Measurements from ENCODE around the gene ZNF107.

ZNF107 gene

GRCh38 chr7:64642046-64642445 lies 23.9 kb upstream of the ZNF107 start:
- H3K9me3 ChIP-seq (ENCODE audit: low read length): no peaks in the 10 kb centered on the region
- H3K27ac ChIP-seq (ENCODE audit: low read depth, low read length, poor library complexity, severe bottlenecking): no peak overlapping the region
- no peaks in the 10 kb centered on the region for H3F3A ChIP-seq (ENCODE audit: insufficient read depth, low read length)
- TF ChIP-seq CTCF (IDR thresholded peaks at IDR 0.05; ENCODE audit: low read length): no peak
- TF ChIP-seq EZH2 (IDR thresholded peaks at IDR 0.05; ENCODE audit: borderline replicate concordance, low read length): no peak
- no peaks in the 10 kb centered on the region for H3K4me1 ChIP-seq (ENCODE audit: insufficient read depth, low read length, severe bottlenecking)
- H3K36me3 ChIP-seq (ENCODE audit: insufficient read depth, low read length): no peaks in the 10 kb centered on the region
- H3K79me2 ChIP-seq (ENCODE audit: insufficient read depth, low read length): no peaks in the 10 kb centered on the region
- H4K20me1 ChIP-seq (ENCODE audit: insufficient read depth, low read length): no peaks in the 10 kb centered on the region
- H3K9me2 ChIP-seq (ENCODE audit: low read depth, low read length): no peaks in the 10 kb centered on the region
- H3K27me3 ChIP-seq (ENCODE audit: insufficient read depth, low read length): no peaks in the 10 kb centered on the region
- H3K4me3 ChIP-seq (ENCODE audit: low read depth, low read length, poor library complexity, severe bottlenecking): no peak overlapping the region
- H2AFZ ChIP-seq (ENCODE audit: low read length): no peak overlapping the region
- no peak overlapping the region for H3K4me2 ChIP-seq (ENCODE audit: low read length)
- H3K9ac ChIP-seq (ENCODE audit: low read length): no peak overlapping the region

- H3K9me3 ChIP-seq (ENCODE audit: low read length): no peaks in the 10 kb centered on the region
These were observed 23.1 kb upstream of the ZNF107 start for GRCh38 chr7:64642875-64643274.

GRCh38 chr7:64643566-64643965 lies 22.4 kb upstream of the ZNF107 start:
- H3K9me3 ChIP-seq (ENCODE audit: low read length): no peaks in the 10 kb centered on the region

More at GRCh38 chr7:64642875-64643274, 23.1 kb upstream of the ZNF107 start:
- Histone ChIP-seq H3K27me3 (ENCODE audit: insufficient read depth, low read length) (no peaks in the 10 kb centered on the region), H3K9ac (ENCODE audit: low read length) (no peak overlapping the region), H3F3A (ENCODE audit: insufficient read depth, low read length) (no peaks in the 10 kb centered on the region), H3K4me2 (ENCODE audit: low read length) (no peak overlapping the region), H3K4me1 (ENCODE audit: insufficient read depth, low read length, severe bottlenecking) (no peaks in the 10 kb centered on the region), H3K9me2 (ENCODE audit: low read depth, low read length) (no peaks in the 10 kb centered on the region), H2AFZ (ENCODE audit: low read length) (no peak overlapping the region), H4K20me1 (ENCODE audit: insufficient read depth, low read length) (no peaks in the 10 kb centered on the region), H3K36me3 (ENCODE audit: insufficient read depth, low read length) (no peaks in the 10 kb centered on the region), H3K4me3 (ENCODE audit: low read depth, low read length, poor library complexity, severe bottlenecking) (no peak overlapping the region), H3K27ac (ENCODE audit: low read depth, low read length, poor library complexity, severe bottlenecking) (no peak overlapping the region), H3K79me2 (ENCODE audit: insufficient read depth, low read length) (no peaks in the 10 kb centered on the region)
- no peak for TF ChIP-seq EZH2 (IDR thresholded peaks at IDR 0.05; ENCODE audit: borderline replicate concordance, low read length)
- no peak for TF ChIP-seq CTCF (IDR thresholded peaks at IDR 0.05; ENCODE audit: low read length)

More at GRCh38 chr7:64643566-64643965, 22.4 kb upstream of the ZNF107 start:
- H2AFZ ChIP-seq (ENCODE audit: low read length): no peak overlapping the region
- TF ChIP-seq EZH2 (IDR thresholded peaks at IDR 0.05; ENCODE audit: borderline replicate concordance, low read length): no peak
- no peak for TF ChIP-seq CTCF (IDR thresholded peaks at IDR 0.05; ENCODE audit: low read length)
- no peak overlapping the region for H3K4me2 ChIP-seq (ENCODE audit: low read length)
- H3K4me1 ChIP-seq (ENCODE audit: insufficient read depth, low read length, severe bottlenecking): no peaks in the 10 kb centered on the region
- no peak overlapping the region for H3K27ac ChIP-seq (ENCODE audit: low read depth, low read length, poor library complexity, severe bottlenecking)
- no peaks in the 10 kb centered on the region for H3K36me3 ChIP-seq (ENCODE audit: insufficient read depth, low read length)
- no peaks in the 10 kb centered on the region for H3K27me3 ChIP-seq (ENCODE audit: insufficient read depth, low read length)
- no peak overlapping the region for H3K4me3 ChIP-seq (ENCODE audit: low read depth, low read length, poor library complexity, severe bottlenecking)
- no peaks in the 10 kb centered on the region for H4K20me1 ChIP-seq (ENCODE audit: insufficient read depth, low read length)
- no peaks in the 10 kb centered on the region for H3K9me2 ChIP-seq (ENCODE audit: low read depth, low read length)
- H3F3A ChIP-seq (ENCODE audit: insufficient read depth, low read length): no peaks in the 10 kb centered on the region
- no peaks in the 10 kb centered on the region for H3K79me2 ChIP-seq (ENCODE audit: insufficient read depth, low read length)
- no peak overlapping the region for H3K9ac ChIP-seq (ENCODE audit: low read length)
